B cell (primary cell): ENCODE measurements around the gene TRAPPC3L. TPM values are rescaled to one million over a fixed set of nuclear protein-coding genes. Genes with fewer than 3 reads are reported as not detected.

Experiments used
- ATAC-seq: fragments of 200-7000 bp; cut with Tn5 transposase; one replicate; pipeline ENCODE4 v1.10.0; 2021; ENCODE audit warnings: low read depth, mild to moderate bottlenecking, moderate number of reproducible peaks, moderate library complexity
- CTCF ChIA-PET: fragments of 350-600 bp; sonication (Branson Sonifier 250); formaldehyde crosslinking; loops from one replicate; lab custom pipeline; 2021; ENCODE audit warnings: antibody characterized with exemption, inconsistent platforms; lab: Charles Lee
- POLR2A ChIA-PET: fragments of 350-600 bp; sonication (Branson Sonifier 250); formaldehyde crosslinking; loops from one replicate; lab custom pipeline; 2021; ENCODE audit warnings: antibody characterized with exemption; lab: Charles Lee
- DNase-seq: peaks from one replicate; pipeline ENCODE4 v3.0.0; 2013
- H2AFZ ChIP-seq: 2 replicates; pipeline ENCODE4 v1.6.1; 2012; ENCODE audit warnings: mild to moderate bottlenecking, low read depth, low read length; ENCODE audit not compliant: insufficient read depth, poor library complexity, severe bottlenecking
- H3K27ac ChIP-seq, 2 donors: 1 replicate in 1 of 2; 2 replicates in 1 of 2; pipeline ENCODE4 v1.5.1; 2012 to 2013; ENCODE audit warnings: low read length in 2 of 2, mild to moderate bottlenecking in 2 of 2, moderate library complexity in 1 of 2
- H3K27me3 ChIP-seq, 4 experiments: fragments of 200-600 bp in 1 of 4; sonication (generic) in 1 of 4; replicated peaks in 1 of 4; 1 replicate in 2 of 4; 2 replicates in 2 of 4; pipeline versions ENCODE4 v1.6.1 to v1.7.0; 2013 to 2016; ENCODE audit warnings: low read length in 3 of 4, mild to moderate bottlenecking in 2 of 4, mixed read lengths in 1 of 4, moderate library complexity in 1 of 4; ENCODE audit not compliant: insufficient read depth in 4 of 4, control insufficient read depth in 3 of 4; ENCODE audit errors: control extremely low read depth in 1 of 4
- H3K36me3 ChIP-seq, 2 experiments: replicated peaks in 1 of 2; 1 replicate in 1 of 2; 2 replicates in 1 of 2; pipeline versions ENCODE4 v1.6.1 to v1.7.1; 2013; ENCODE audit warnings: low read length in 1 of 2; ENCODE audit not compliant: insufficient read depth in 2 of 2, control insufficient read depth in 1 of 2; ENCODE audit errors: control extremely low read depth in 1 of 2, extremely low read depth in 1 of 2
- H3K4me1 ChIP-seq, 2 donors: fragments of 200-600 bp in 1 of 2; sonication (generic) in 1 of 2; 1 replicate in 1 of 2; 2 replicates in 1 of 2; pipeline versions ENCODE4 v1.5.1 to v1.6.1; 2013 to 2017; ENCODE audit warnings: low read length in 2 of 2; ENCODE audit not compliant: control insufficient read depth in 2 of 2, insufficient read depth in 2 of 2
- H3K4me2 ChIP-seq: replicated peaks from 2 replicates; pipeline ENCODE3; 2012; ENCODE audit warnings: mild to moderate bottlenecking, low read depth, low read length; ENCODE audit not compliant: poor library complexity, severe bottlenecking
- H3K4me3 ChIP-seq, 5 experiments: fragments of 200-600 bp in 1 of 5; sonication (generic) in 1 of 5; 1 replicate in 3 of 5; 2 replicates in 2 of 5; pipeline versions ENCODE4 v1.5.1 to v1.7.0; 2011 to 2016; ENCODE audit warnings: low read length in 4 of 5, mild to moderate bottlenecking in 4 of 5, low read depth in 2 of 5, control low read depth in 1 of 5, moderate library complexity in 1 of 5; ENCODE audit not compliant: insufficient read depth in 1 of 5; ENCODE audit errors: control extremely low read depth in 1 of 5, extremely low read depth in 1 of 5
- H3K79me2 ChIP-seq: fragments of 200-600 bp; sonication (generic); one replicate; pipeline ENCODE4 v1.6.0; 2016; ENCODE audit warnings: low read length; ENCODE audit not compliant: control insufficient read depth, insufficient read depth
- H3K9ac ChIP-seq: fragments of 200-600 bp; sonication (generic); 2 replicates; pipeline ENCODE4 v1.6.1; 2017; ENCODE audit warnings: mild to moderate bottlenecking, low read length, moderate library complexity
- H3K9me3 ChIP-seq, 3 donors: one replicate each; pipeline versions ENCODE4 v1.6.1 to v1.7.1; 2013; ENCODE audit warnings: low read length in 2 of 3; ENCODE audit not compliant: control insufficient read depth in 2 of 3, insufficient read depth in 1 of 3; ENCODE audit errors: control extremely low read depth in 1 of 3
- H4K20me1 ChIP-seq: 2 replicates; pipeline ENCODE4 v1.6.0; 2012; ENCODE audit warnings: mild to moderate bottlenecking, low read length; ENCODE audit not compliant: insufficient read depth, control insufficient read depth, poor library complexity, severe bottlenecking
- H3K27ac Mint-ChIP-seq: one replicate; pipeline ENCODE4 v1.8.0; 2021; ENCODE audit warnings: mixed read lengths
- H3K27me3 Mint-ChIP-seq: one replicate; pipeline ENCODE4 v1.8.0; 2021; ENCODE audit warnings: mixed read lengths
- H3K4me1 Mint-ChIP-seq: one replicate; pipeline ENCODE4 v1.8.0; 2021; ENCODE audit warnings: mixed read lengths
- H3K4me3 Mint-ChIP-seq: one replicate; pipeline ENCODE4 v1.8.0; 2021; ENCODE audit warnings: mixed read lengths
- H3K9me3 Mint-ChIP-seq: one replicate; pipeline ENCODE4 v1.8.0; 2022; ENCODE audit warnings: mixed read lengths; ENCODE audit not compliant: insufficient read depth
- EZH2 ChIP-seq: IDR thresholded peaks from 2 replicates; pipeline ENCODE4 v1.6.1; 2012; ENCODE audit warnings: borderline replicate concordance, low read depth, mild to moderate bottlenecking, moderate library complexity, low read length; ENCODE audit not compliant: insufficient read depth, poor library complexity, severe bottlenecking
- WGBS: methylation state at CpG from one replicate; pipeline ENCODE4 v1.1.5; 2013; ENCODE audit warnings: missing lambda C conversion rate; ENCODE audit not compliant: insufficient coverage; 5-methylcytosine and 5-hydroxymethylcytosine counted together
- intact Hi-C: fragments of 100-400 bp; cut with micrococcal nuclease; formaldehyde crosslinking; loops from one replicate; pipeline ENCODE4 v1.10.0; 2022
- polyA plus RNA-seq: library from polyadenylated mRNA; depleted of rRNA; stranded (reverse); fragments of >200 nt; gene quantifications from 2 replicates; pipeline ENCODE4 v1.2.3, GENCODE V29; 2012
- total RNA-seq, 2 donors: library from RNA; stranded (reverse); fragments of 120-200 nt in 1 of 2; gene quantifications; 1 replicate in 1 of 2; 2 replicates in 1 of 2; pipeline versions ENCODE4 v1.2.3 to v1.2.4, GENCODE V29; 2013 to 2022
- TF ChIP-seq, protein P1 (sequence below): fragments of 200-600 bp; IDR thresholded peaks from one replicate; pipeline ENCODE4 v1.8.0; 2022; ENCODE audit warnings: antibody characterized with exemption, mild to moderate bottlenecking

Gene TRAPPC3L
- total and polyA plus RNA-seq, 2 donors (not counting 1 experiment from before 2014, with no cell fraction given), result not detected

DNA sequence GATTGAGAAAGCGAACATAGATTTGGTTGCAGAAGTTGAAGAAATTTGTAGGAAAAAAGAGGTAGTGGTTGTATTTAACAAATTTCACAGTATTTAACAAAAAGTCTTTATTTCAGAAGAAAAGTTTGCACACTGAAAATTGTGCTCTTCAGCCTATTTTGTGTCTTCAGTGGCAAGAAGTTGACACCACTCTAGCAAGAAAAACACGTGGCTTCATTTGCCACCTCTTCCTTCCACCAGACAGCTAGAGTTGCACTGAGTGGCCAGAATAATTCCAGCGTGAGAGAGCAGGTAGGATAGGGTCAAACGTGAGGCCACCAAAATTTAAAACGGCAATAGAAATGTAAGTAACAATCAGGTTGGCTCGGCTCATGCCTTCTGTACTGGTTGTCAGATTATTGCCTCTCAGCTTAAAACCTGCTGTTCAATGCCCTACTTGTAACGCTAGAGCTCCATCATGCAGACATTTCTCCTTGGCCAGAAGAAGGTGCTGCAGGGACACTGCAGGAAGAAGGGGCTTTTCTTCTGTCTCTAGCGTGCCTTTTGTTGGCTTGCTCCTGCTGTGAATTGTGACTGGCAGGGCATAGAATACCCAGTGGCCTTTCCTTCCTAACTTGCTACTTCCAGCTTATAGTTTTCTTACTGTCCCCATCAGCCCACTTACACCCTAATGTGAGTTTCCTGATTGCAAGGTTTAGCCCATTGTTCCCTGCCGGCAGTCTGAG, 12.1 kb downstream of the TRAPPC3L start:
- H3K27ac Mint-ChIP-seq, result no peak overlapping the region
- no peak overlapping the region for H3K4me3 ChIP-seq
- peaks cover 0 to 5% of the 10 kb centered on the region in 2 donors for H3K4me1 ChIP-seq
- no peaks in the 10 kb centered on the region for H4K20me1 ChIP-seq
- no peaks in the 10 kb centered on the region for H3K27me3 ChIP-seq
- ATAC-seq (no peak), DNase-seq (no peak)
- no peaks in the 10 kb centered on the region for H3K36me3 ChIP-seq
- H3K4me2 ChIP-seq, result no peak overlapping the region
- no peak for TF ChIP-seq EZH2
- TF ChIP-seq, protein P1, sequence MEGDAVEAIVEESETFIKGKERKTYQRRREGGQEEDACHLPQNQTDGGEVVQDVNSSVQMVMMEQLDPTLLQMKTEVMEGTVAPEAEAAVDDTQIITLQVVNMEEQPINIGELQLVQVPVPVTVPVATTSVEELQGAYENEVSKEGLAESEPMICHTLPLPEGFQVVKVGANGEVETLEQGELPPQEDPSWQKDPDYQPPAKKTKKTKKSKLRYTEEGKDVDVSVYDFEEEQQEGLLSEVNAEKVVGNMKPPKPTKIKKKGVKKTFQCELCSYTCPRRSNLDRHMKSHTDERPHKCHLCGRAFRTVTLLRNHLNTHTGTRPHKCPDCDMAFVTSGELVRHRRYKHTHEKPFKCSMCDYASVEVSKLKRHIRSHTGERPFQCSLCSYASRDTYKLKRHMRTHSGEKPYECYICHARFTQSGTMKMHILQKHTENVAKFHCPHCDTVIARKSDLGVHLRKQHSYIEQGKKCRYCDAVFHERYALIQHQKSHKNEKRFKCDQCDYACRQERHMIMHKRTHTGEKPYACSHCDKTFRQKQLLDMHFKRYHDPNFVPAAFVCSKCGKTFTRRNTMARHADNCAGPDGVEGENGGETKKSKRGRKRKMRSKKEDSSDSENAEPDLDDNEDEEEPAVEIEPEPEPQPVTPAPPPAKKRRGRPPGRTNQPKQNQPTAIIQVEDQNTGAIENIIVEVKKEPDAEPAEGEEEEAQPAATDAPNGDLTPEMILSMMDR, result no peak
- WGBS, result 100% methylated on average over 7 of the region's 9 CpGs
- ChIA-PET CTCF (interaction anchor here (0.5 to 4.5 kb wide), 39 partner anchors 8 to 315 kb away, joined by 3 to 151 read pairs (median 4); partner anchors contain the start of genes TRAPPC3L, TSPYL1 and TSPYL4), POLR2A (no interaction called here)
- no peaks in the 10 kb centered on the region for H3K27me3 Mint-ChIP-seq
- no peak overlapping the region for H3K9ac ChIP-seq
- H3K9me3 ChIP-seq, result no peaks in the 10 kb centered on the region
- peaks cover 11% of the 10 kb centered on the region for H3K4me1 Mint-ChIP-seq
- no peak overlapping the region for H3K27ac ChIP-seq
- H3K79me2 ChIP-seq, result no peaks in the 10 kb centered on the region
- H3K9me3 Mint-ChIP-seq, result no peaks in the 10 kb centered on the region
- H2AFZ ChIP-seq, result no peak overlapping the region
- H3K4me3 Mint-ChIP-seq, result no peak overlapping the region
- intact Hi-C loops, result loop anchor here (5.0 to 10.0 kb wide), 2 partner anchors 71 to 311 kb away; partner anchors contain the start of gene CALHM6
